Measurements from ENCODE around the gene TBC1D1. TPM values are rescaled to one million over a fixed set of nuclear protein-coding genes. Genes with fewer than 3 reads are reported as not detected.

The TBC1D1 gene
- total RNA-seq, 1 donor from 2014 or later: 129 TPM

- intact Hi-C loops (cut with micrococcal nuclease): loop anchor here (10.0 kb wide), 1 partner anchor 65 kb away; the partner anchor contains the start of gene TBC1D1
- no peak for TF ChIP-seq CTCF (IDR thresholded peaks at IDR 0.05; ENCODE audit: borderline replicate concordance)
- Histone ChIP-seq H3K36me3 (no peaks in the 10 kb centered on the region), H3K27me3 (ENCODE audit: low read depth) (no peaks in the 10 kb centered on the region), H3K4me1 (peaks cover 17% of the 10 kb centered on the region), H3K9me3 (replicated peaks) (no peaks in the 10 kb centered on the region), H3K27ac (replicated peaks) (no peak within 1 kb of the TSS), H3K4me3 (no peak within 1 kb of the TSS)
- DNase-seq: no peak
Measured at GRCh38 chr4:37960098-37960497, 69.2 kb downstream of the TBC1D1 start, which contains the start of gene PTTG2. TSS of gene PTTG2 (plus strand) at chr4:37960398. CDS start at chr4:37960435, 37 bp downstream.

GRCh38 chr4:37960679-37961450, 70.0 kb downstream of the TBC1D1 start:
- Histone ChIP-seq H3K36me3 (no peaks in the 10 kb centered on the region), H3K4me3 (no peak overlapping the region), H3K27me3 (ENCODE audit: low read depth) (no peaks in the 10 kb centered on the region), H3K27ac (replicated peaks) (no peak overlapping the region), H3K9me3 (replicated peaks) (no peaks in the 10 kb centered on the region), H3K4me1 (peaks cover 17% of the 10 kb centered on the region)
- no peak for TF ChIP-seq CTCF (IDR thresholded peaks at IDR 0.05; ENCODE audit: borderline replicate concordance)
- intact Hi-C loops (cut with micrococcal nuclease): loop anchor here (10.0 kb wide), 1 partner anchor 66 kb away; the partner anchor contains the start of gene TBC1D1
- DNase-seq: no peak

- TF ChIP-seq CTCF (IDR thresholded peaks at IDR 0.05; ENCODE audit: borderline replicate concordance): no peak
- Histone ChIP-seq H3K27ac (replicated peaks) (no peak overlapping the region), H3K36me3 (no peaks in the 10 kb centered on the region), H3K4me3 (no peak overlapping the region), H3K4me1 (peaks cover 34% of the 10 kb centered on the region), H3K27me3 (ENCODE audit: low read depth) (no peaks in the 10 kb centered on the region), H3K9me3 (replicated peaks) (no peaks in the 10 kb centered on the region)
- intact Hi-C loops (cut with micrococcal nuclease): loop anchor here (10.0 kb wide), 1 partner anchor 70 kb away; the partner anchor contains the start of gene TBC1D1
- no peak for DNase-seq
Measured at GRCh38 chr4:37964734-37965457, 74.0 kb downstream of the TBC1D1 start.

- intact Hi-C loops (cut with micrococcal nuclease): loop anchor here (10.0 kb wide), 1 partner anchor 71 kb away; the partner anchor contains the start of gene TBC1D1
- peaks cover 45% of the 10 kb centered on the region for H3K4me1 ChIP-seq
- no peaks in the 10 kb centered on the region for H3K36me3 ChIP-seq
- no peaks in the 10 kb centered on the region for H3K27me3 ChIP-seq (ENCODE audit: low read depth)
- H3K27ac ChIP-seq (replicated peaks): no peak overlapping the region
- no peaks in the 10 kb centered on the region for H3K9me3 ChIP-seq (replicated peaks)
- TF ChIP-seq CTCF (IDR thresholded peaks at IDR 0.05; ENCODE audit: borderline replicate concordance): no peak
- DNase-seq: no peak
- no peak overlapping the region for H3K4me3 ChIP-seq
Measured at GRCh38 chr4:37966044-37966443, 75.2 kb downstream of the TBC1D1 start.

GRCh38 chr4:37967736-37968135, 76.9 kb downstream of the TBC1D1 start:
- TF ChIP-seq CTCF (IDR thresholded peaks at IDR 0.05; ENCODE audit: borderline replicate concordance): no peak
- DNase-seq: no peak
- H3K4me3 ChIP-seq: peak overlapping the region; percentile 24
- H3K27ac ChIP-seq (replicated peaks): peak overlapping the region; percentile 61
- H3K27me3 ChIP-seq (ENCODE audit: low read depth): no peaks in the 10 kb centered on the region
- intact Hi-C loops (cut with micrococcal nuclease): loop anchor here (10.0 kb wide), 1 partner anchor 73 kb away; the partner anchor contains the start of gene TBC1D1
- no peaks in the 10 kb centered on the region for H3K9me3 ChIP-seq (replicated peaks)
- no peaks in the 10 kb centered on the region for H3K36me3 ChIP-seq
- H3K4me1 ChIP-seq: peaks cover 38% of the 10 kb centered on the region
